Fibroblast of pulmonary artery (primary cell): ENCODE measurements around the gene FAM76A.
"Not testable (repeated sequence)": the region's sequence is repeated elsewhere in the genome, so short reads cannot be mapped to it uniquely, and the experiment has no call there.

Experiments
- DNase-seq: peaks from one replicate; pipeline ENCODE4 v3.0.0-alpha.2; 2010; ENCODE audit warnings: low read depth
- H3K4me3 ChIP-seq: replicated peaks from 2 replicates; pipeline ENCODE4 v1.5.1; 2011; ENCODE audit warnings: low read depth, mild to moderate bottlenecking, control low read depth, low read length, moderate library complexity
- CTCF ChIP-seq: IDR thresholded peaks from 2 replicates; pipeline ENCODE4 v1.5.1; 2011; ENCODE audit warnings: mild to moderate bottlenecking, control low read depth, low read length, inconsistent platforms; ENCODE audit errors: missing control alignments

Gene FAM76A

DNA sequence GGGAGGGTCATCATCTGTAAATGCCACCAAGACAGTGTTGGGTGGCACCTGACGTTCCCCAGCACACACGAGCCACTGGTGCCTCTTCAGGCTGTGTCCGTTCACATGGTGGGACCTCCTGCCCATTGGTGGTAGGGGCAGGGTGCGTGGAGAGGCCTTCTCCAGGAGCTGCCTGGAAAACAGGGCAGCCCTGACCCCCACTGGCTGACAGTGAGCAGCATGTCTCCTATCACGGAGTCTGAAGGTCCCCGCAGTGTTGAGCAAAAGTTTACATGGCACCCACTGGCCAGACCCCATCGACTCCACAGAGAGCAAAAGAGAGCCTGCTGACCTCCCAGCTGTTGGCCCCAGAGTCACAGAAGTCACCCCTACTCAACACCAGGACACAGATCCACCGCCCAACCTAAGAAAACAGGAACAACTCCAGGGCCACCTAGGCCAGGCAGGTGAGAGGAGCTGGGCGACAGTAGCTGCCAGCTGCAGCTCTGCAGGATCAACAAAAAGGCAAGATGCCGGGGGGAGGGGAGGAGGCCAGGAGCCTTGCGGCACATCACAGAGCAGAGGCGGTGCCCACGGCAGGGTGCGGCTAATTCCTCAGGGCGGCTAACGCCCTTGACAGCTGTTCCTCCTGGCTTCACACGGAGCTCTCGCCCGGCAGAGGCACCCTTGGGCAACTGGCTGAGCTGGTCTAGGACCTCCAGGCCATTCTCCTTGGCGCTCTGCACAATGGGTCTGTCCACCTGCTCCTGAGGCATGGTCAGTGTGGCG lies 39.4 kb upstream of the FAM76A start:
- TF ChIP-seq CTCF, result no peak
- H3K4me3 ChIP-seq, result no peak overlapping the region
- no peak for DNase-seq

DNA sequence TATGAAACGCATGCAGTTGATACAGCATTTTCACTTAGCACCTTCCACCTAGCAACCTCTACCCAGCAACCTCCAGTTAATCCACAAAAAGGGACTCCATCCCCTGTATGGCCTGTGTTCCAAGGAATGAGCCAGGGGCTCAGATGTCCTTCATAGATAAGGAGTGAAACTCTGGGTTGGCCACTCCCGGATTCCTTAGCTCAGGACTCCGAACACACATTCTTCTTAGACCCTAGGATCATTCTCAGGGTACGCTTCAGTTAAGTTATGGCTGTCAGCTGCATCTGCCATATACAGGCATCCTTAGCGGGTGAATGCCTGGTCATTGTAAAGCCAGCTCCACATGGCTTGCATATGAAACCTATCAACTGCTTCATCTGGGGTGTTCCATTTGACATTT lies 37.9 kb upstream of the FAM76A start:
- DNase-seq, result no peak
- no peak for TF ChIP-seq CTCF

GRCh38 chr1:27689423-27690173 lies 36.2 kb upstream of the FAM76A start:
- peak; percentile 41 for DNase-seq
- no peak for TF ChIP-seq CTCF
- no peak overlapping the region for H3K4me3 ChIP-seq

More for the DNA sequence above, 37.9 kb upstream of the FAM76A start:
- no peak overlapping the region for H3K4me3 ChIP-seq

DNA sequence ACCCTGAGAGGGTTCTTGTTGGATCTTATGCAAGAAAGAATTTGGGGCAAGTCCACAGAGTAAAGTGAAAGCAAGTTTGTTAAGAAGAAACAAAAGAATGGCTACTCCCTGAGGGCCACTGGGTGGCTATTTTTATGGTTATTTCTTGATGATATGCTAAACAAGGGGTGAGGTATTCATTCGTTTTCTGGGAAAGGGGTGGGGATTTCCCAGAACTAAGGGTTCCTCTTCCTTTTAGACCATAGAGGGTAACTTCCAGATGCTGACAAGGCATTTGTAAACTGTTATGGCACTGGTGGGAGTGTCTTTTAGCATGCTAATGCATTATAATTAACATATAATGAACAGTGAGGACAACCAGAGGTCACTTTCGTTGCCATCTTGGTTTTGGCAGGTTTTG lies 35.6 kb upstream of the FAM76A start:
- DNase-seq, result no peak
- TF ChIP-seq CTCF, result no peak

DNA sequence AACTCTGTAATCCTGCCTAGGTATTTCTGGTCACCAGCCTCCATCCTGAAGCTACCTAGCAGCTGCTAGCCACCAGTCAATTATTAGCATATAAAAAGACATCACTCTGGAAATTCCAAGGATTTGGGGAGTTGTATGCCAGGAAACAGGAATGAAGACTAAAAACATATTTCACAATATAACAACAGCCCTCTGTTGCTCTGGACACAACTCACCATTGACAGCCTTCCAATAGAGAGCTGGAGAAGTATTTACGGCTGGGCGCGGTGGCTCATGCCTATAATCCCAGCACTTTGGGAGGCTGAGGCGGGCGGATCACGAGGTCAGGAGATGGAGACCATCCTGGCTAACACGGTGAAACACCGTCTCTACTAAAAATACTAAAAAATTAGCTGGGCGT lies 28.9 kb upstream of the FAM76A start:
- DNase-seq, H3K4me3 ChIP-seq: not testable (repeated sequence)

More for the DNA sequence above, 35.6 kb upstream of the FAM76A start:
- no peak overlapping the region for H3K4me3 ChIP-seq

DNA sequence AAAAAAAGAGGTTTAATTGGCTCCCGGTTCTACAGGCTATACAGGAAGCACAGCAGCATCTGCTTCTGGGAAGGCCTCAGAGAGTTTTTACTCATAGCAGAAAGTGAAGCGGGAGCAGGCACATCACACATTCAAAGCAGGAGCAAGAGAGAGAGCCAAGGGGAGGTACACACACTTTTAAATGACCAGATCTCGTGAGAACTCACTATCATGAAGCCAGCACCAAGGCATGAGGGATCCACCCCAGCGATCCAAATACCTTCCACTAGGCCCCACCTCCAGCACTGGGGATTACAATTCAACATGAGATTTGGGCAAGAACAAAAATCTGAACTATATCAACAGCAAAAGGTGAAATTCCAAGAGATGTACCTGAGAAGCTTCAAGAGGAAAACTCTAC lies 20.8 kb upstream of the FAM76A start:
- no peak overlapping the region for H3K4me3 ChIP-seq
- TF ChIP-seq CTCF, result no peak
- no peak for DNase-seq

- no peak overlapping the region for H3K4me3 ChIP-seq
- no peak for TF ChIP-seq CTCF
- no peak for DNase-seq
Measured at GRCh38 chr1:27705545-27705944, 20.2 kb upstream of the FAM76A start.
